Activated T-helper 1 cell treated with anti-CD3 and anti-CD28 coated beads, Interleukin-12 subunit alpha, Interleukin-12 subunit beta, Interleukin-2, Interleukin-4 antibody, amounts not matched to agents 30 ng/mL and 10 ng/mL and 1 ng/mL, durations not matched to agents 14 hours and 24 hours and 36 hours (primary cell): ENCODE results near the gene MAGI1. TPM values are rescaled to one million over a fixed set of nuclear protein-coding genes. Genes with fewer than 3 reads are reported as not detected.
"Not testable (repeated sequence)": the region's sequence is repeated elsewhere in the genome, so short reads cannot be mapped to it uniquely, and the experiment has no call there.

Experiments used
- DNase-seq: peaks from one replicate; pipeline ENCODE4 v3.0.0; 2021; ENCODE audit warnings: low spot score
- H3K27ac Mint-ChIP-seq: one replicate; pipeline ENCODE4 v1.8.0; 2021; ENCODE audit warnings: mild to moderate bottlenecking, mixed read lengths
- H3K27me3 Mint-ChIP-seq: one replicate; pipeline ENCODE4 v1.8.0; 2022; ENCODE audit warnings: mild to moderate bottlenecking, moderate library complexity, mixed read lengths; ENCODE audit not compliant: insufficient read depth
- H3K36me3 Mint-ChIP-seq: one replicate; pipeline ENCODE4 v1.8.0; 2021; ENCODE audit warnings: low read depth, mixed read lengths
- H3K4me1 Mint-ChIP-seq: one replicate; pipeline ENCODE4 v1.8.0; 2021; ENCODE audit warnings: low read depth, mixed read lengths
- H3K4me3 Mint-ChIP-seq: one replicate; pipeline ENCODE4 v1.8.0; 2021; ENCODE audit warnings: mild to moderate bottlenecking, moderate library complexity, mixed read lengths
- H3K9me3 Mint-ChIP-seq: one replicate; pipeline ENCODE4 v1.8.0; 2021; ENCODE audit warnings: mixed read lengths
- intact Hi-C: fragments of 100-400 bp; cut with micrococcal nuclease; formaldehyde crosslinking; loops from one replicate; pipeline ENCODE4 v1.15.1; 2024
- total RNA-seq: library from RNA; stranded (reverse); gene quantifications from 2 replicates; pipeline ENCODE4 v1.2.3, GENCODE V29; 2022

Gene MAGI1
- total RNA-seq, 1 donor from 2014 or later = 0.75 TPM

GRCh38 chr3:66036586-66037148 is 2.1 kb downstream of the MAGI1 start:
- peaks cover 54% of the 10 kb centered on the region for H3K27me3 Mint-ChIP-seq

GRCh38 chr3:66035763-66036477 is 2.8 kb downstream of the MAGI1 start:
- peaks cover 48% of the 10 kb centered on the region for H3K27me3 Mint-ChIP-seq
- H3K9me3 Mint-ChIP-seq = no peaks in the 10 kb centered on the region
- no peak overlapping the region for H3K4me3 Mint-ChIP-seq
- H3K4me1 Mint-ChIP-seq = peaks cover 16% of the 10 kb centered on the region
- no peak overlapping the region for H3K27ac Mint-ChIP-seq
- DNase-seq = no peak
- intact Hi-C loops = loop anchor here (10.0 kb wide), 2 partner anchors 439 to 469 kb away; partner anchors contain the start of gene LRIG1
- H3K36me3 Mint-ChIP-seq = peaks cover 2% of the 10 kb centered on the region

More at GRCh38 chr3:66036586-66037148, 2.1 kb downstream of the MAGI1 start:
- H3K27ac Mint-ChIP-seq = no peak overlapping the region
- H3K36me3 Mint-ChIP-seq = peaks cover 2% of the 10 kb centered on the region
- intact Hi-C loops = loop anchor here (10.0 kb wide), 2 partner anchors 438 to 468 kb away; partner anchors contain the start of gene LRIG1
- peak overlapping the region; percentile 69 for H3K4me3 Mint-ChIP-seq
- H3K9me3 Mint-ChIP-seq = no peaks in the 10 kb centered on the region
- H3K4me1 Mint-ChIP-seq = peaks cover 16% of the 10 kb centered on the region
- DNase-seq = no peak

GRCh38 chr3:66033241-66034138 is 5.2 kb downstream of the MAGI1 start:
- Mint-ChIP-seq H3K4me1 (peaks cover 13% of the 10 kb centered on the region), H3K27ac (peak overlapping the region; percentile 51), H3K36me3 (peaks cover 2% of the 10 kb centered on the region), H3K9me3 (no peaks in the 10 kb centered on the region), H3K4me3 (no peak overlapping the region), H3K27me3 (peaks cover 34% of the 10 kb centered on the region)
- intact Hi-C loops = loop anchor here (1.0 to 10.0 kb wide), 4 partner anchors 69 to 471 kb away; partner anchors contain the start of gene LRIG1
- no peak for DNase-seq

- Mint-ChIP-seq H3K36me3 (no peaks in the 10 kb centered on the region), H3K27me3 (peaks cover 14% of the 10 kb centered on the region), H3K4me1 (peaks cover 8% of the 10 kb centered on the region), H3K4me3 (no peak overlapping the region), H3K9me3 (no peaks in the 10 kb centered on the region), H3K27ac (no peak overlapping the region)
- no peak for DNase-seq
- intact Hi-C loops = loop anchor here (10.0 kb wide), 2 partner anchors 444 to 474 kb away; partner anchors contain the start of gene LRIG1
These were observed 7.5 kb downstream of the MAGI1 start for GRCh38 chr3:66031102-66031698.

GRCh38 chr3:66029443-66029842 is 9.3 kb downstream of the MAGI1 start:
- Mint-ChIP-seq H3K4me3 (no peak overlapping the region), H3K9me3 (no peaks in the 10 kb centered on the region), H3K27ac (no peak overlapping the region), H3K36me3 (no peaks in the 10 kb centered on the region), H3K4me1 (peaks cover 8% of the 10 kb centered on the region), H3K27me3 (peaks cover 2% of the 10 kb centered on the region)
- DNase-seq = no peak
- intact Hi-C loops = no loop called here

- Mint-ChIP-seq H3K36me3 (no peaks in the 10 kb centered on the region), H3K9me3 (no peaks in the 10 kb centered on the region), H3K4me1 (peaks cover 8% of the 10 kb centered on the region), H3K4me3 (no peak overlapping the region), H3K27ac (no peak overlapping the region), H3K27me3 (peaks cover 2% of the 10 kb centered on the region)
- no peak for DNase-seq
- intact Hi-C loops = no loop called here
These were observed 9.7 kb downstream of the MAGI1 start for GRCh38 chr3:66029014-66029413.

GRCh38 chr3:66028457-66028856 is 10.3 kb downstream of the MAGI1 start:
- no peak overlapping the region for H3K27ac Mint-ChIP-seq
- H3K4me3 Mint-ChIP-seq = no peak overlapping the region
- peaks cover 4% of the 10 kb centered on the region for H3K4me1 Mint-ChIP-seq
- no peaks in the 10 kb centered on the region for H3K9me3 Mint-ChIP-seq
- H3K27me3 Mint-ChIP-seq = peaks cover 2% of the 10 kb centered on the region
- no peak for DNase-seq
- intact Hi-C loops = no loop called here
- no peaks in the 10 kb centered on the region for H3K36me3 Mint-ChIP-seq

GRCh38 chr3:66027099-66027498 is 11.6 kb downstream of the MAGI1 start:
- H3K4me1 Mint-ChIP-seq, H3K9me3 Mint-ChIP-seq: not testable (repeated sequence)

GRCh38 chr3:66023738-66024385 is 14.9 kb downstream of the MAGI1 start:
- intact Hi-C loops = no loop called here
- peaks cover 1% of the 10 kb centered on the region for H3K27me3 Mint-ChIP-seq
- no peaks in the 10 kb centered on the region for H3K4me1 Mint-ChIP-seq
- no peak overlapping the region for H3K27ac Mint-ChIP-seq
- no peak for DNase-seq
- no peaks in the 10 kb centered on the region for H3K9me3 Mint-ChIP-seq
- no peaks in the 10 kb centered on the region for H3K36me3 Mint-ChIP-seq
- H3K4me3 Mint-ChIP-seq = no peak overlapping the region

More at GRCh38 chr3:66027099-66027498, 11.6 kb downstream of the MAGI1 start:
- H3K36me3 Mint-ChIP-seq, intact Hi-C loops, DNase-seq, H3K27ac Mint-ChIP-seq, H3K4me3 Mint-ChIP-seq, H3K27me3 Mint-ChIP-seq: not testable (repeated sequence)

- no peak overlapping the region for H3K27ac Mint-ChIP-seq
These were observed 15.5 kb downstream of the MAGI1 start for GRCh38 chr3:66023229-66023628.

GRCh38 chr3:66021731-66022131 is 17.0 kb downstream of the MAGI1 start:
- Mint-ChIP-seq H3K36me3 (no peaks in the 10 kb centered on the region), H3K4me3 (no peak overlapping the region), H3K27me3 (peaks cover 1% of the 10 kb centered on the region), H3K27ac (no peak overlapping the region), H3K4me1 (no peaks in the 10 kb centered on the region), H3K9me3 (no peaks in the 10 kb centered on the region)
- no peak for DNase-seq
- intact Hi-C loops = no loop called here

More at GRCh38 chr3:66023229-66023628, 15.5 kb downstream of the MAGI1 start:
- Mint-ChIP-seq H3K36me3 (no peaks in the 10 kb centered on the region), H3K9me3 (no peaks in the 10 kb centered on the region), H3K27me3 (peaks cover 1% of the 10 kb centered on the region), H3K4me3 (no peak overlapping the region), H3K4me1 (no peaks in the 10 kb centered on the region)
- DNase-seq = no peak
- intact Hi-C loops = no loop called here

- H3K36me3 Mint-ChIP-seq = no peaks in the 10 kb centered on the region
- H3K4me3 Mint-ChIP-seq = no peak overlapping the region
- no peak overlapping the region for H3K27ac Mint-ChIP-seq
- H3K27me3 Mint-ChIP-seq = peaks cover 1% of the 10 kb centered on the region
- no peak for DNase-seq
- no peaks in the 10 kb centered on the region for H3K4me1 Mint-ChIP-seq
- H3K9me3 Mint-ChIP-seq = no peaks in the 10 kb centered on the region
- intact Hi-C loops = no loop called here
These were observed 18.8 kb downstream of the MAGI1 start for GRCh38 chr3:66019896-66020295.
